ENCODE measurements around the gene CPA4. TPM values are rescaled to one million over a fixed set of nuclear protein-coding genes. Genes with fewer than 3 reads are reported as not detected.

CPA4 gene
- total RNA-seq, 2 donors from 2014 or later: not detected

DNA sequence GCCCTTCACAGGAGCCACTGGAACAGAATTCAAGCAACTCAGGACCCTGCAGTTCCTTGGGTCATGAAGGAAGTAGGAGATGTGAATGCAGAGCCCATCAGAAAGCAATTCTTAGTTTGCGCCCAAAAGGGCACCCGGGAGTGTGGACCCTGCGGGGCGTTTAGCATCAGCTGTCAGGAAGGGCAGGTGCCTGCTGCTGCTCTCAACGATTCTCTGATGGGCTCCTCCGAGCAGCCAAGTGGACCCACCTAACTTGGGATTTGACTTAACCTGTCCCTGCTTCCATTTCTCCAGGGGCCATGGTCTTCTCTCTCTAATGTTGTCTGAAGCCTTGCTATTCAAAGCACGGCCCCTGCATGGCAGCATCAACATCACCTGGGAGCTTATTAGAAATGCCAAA lies 68.7 kb downstream of the CPA4 start:
- Histone ChIP-seq H3K4me3 (no peak overlapping the region), H3K9me3 (no peaks in the 10 kb centered on the region), H3K27ac (no peak overlapping the region), H3K27me3 (replicated peaks; ENCODE audit: insufficient read depth) (no peaks in the 10 kb centered on the region), H3K4me1 (ENCODE audit: control insufficient read depth in 1 of 2, low read depth in 2 of 2) (peaks cover 11 to 36% of the 10 kb centered on the region in 2 donors), H3K36me3 (no peaks in the 10 kb centered on the region)
- ATAC-seq (ENCODE audit: insufficient number of reproducible peaks, low FRiP score, low read depth): no peak
- no peak for DNase-seq (ENCODE audit: low spot score)
- TF ChIP-seq CTCF (IDR thresholded peaks at IDR 0.05): no peak

GRCh38 chr7:130362251-130362816 lies 69.4 kb downstream of the CPA4 start:
- Histone ChIP-seq H3K9me3 (no peaks in the 10 kb centered on the region), H3K4me3 (no peak overlapping the region), H3K36me3 (no peaks in the 10 kb centered on the region), H3K4me1 (ENCODE audit: control insufficient read depth in 1 of 2, low read depth in 2 of 2) (peaks cover 4 to 29% of the 10 kb centered on the region in 2 donors), H3K27ac (no peak overlapping the region), H3K27me3 (replicated peaks; ENCODE audit: insufficient read depth) (no peaks in the 10 kb centered on the region)
- DNase-seq (ENCODE audit: low spot score): no peak
- no peak for TF ChIP-seq CTCF (IDR thresholded peaks at IDR 0.05)
- no peak for ATAC-seq (ENCODE audit: insufficient number of reproducible peaks, low FRiP score, low read depth)

DNA sequence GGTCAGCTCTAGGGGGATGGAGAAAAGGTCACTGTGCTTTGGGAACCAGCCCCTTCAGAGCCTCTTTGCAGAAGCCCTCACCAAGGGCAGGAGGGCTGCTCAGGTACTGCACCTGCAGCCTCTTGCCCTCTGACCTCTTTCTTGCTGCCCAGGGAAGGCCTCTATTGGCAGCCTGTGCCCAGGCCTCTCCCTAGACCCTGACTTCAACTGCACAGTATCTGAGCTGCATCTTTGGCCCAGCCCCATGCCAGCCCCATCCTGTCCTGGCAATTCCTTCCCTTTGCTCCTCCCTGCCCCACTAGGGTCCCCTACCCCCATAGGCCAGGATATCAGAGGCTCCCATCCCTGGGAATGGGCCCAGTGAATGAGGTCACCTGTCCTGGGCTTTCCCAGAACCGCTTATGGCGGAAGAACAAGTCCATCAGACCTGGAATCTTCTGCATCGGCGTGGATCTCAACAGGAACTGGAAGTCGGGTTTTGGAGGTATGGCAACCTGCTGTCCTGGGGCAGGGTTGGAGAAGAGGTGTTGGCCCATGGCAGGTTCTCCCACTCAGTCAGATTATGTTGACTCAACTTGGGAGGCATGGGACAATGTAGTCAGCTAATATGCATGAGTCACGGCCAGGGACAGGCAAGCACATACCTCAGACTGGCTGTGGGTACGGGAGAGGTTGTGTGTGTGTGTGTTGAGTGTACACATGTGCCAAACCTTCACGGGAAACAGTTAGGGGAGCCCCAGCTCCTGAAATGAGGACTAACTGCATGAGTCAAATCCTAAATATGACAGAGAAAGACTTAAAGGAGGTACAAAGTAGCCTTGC lies 70.3 kb downstream of the CPA4 start:
- peak overlapping the region; percentile 30 to 70 for H3K27ac ChIP-seq
- TF ChIP-seq CTCF (IDR thresholded peaks at IDR 0.05): no peak
- DNase-seq (ENCODE audit: low spot score): peak; percentile 51
- no peaks in the 10 kb centered on the region for H3K9me3 ChIP-seq
- peaks cover 3 to 23% of the 10 kb centered on the region in 2 donors for H3K4me1 ChIP-seq (ENCODE audit: control insufficient read depth in 1 of 2, low read depth in 2 of 2)
- H3K4me3 ChIP-seq: no peak overlapping the region
- ATAC-seq (ENCODE audit: insufficient number of reproducible peaks, low FRiP score, low read depth): peak; percentile 85
- H3K27me3 ChIP-seq (replicated peaks; ENCODE audit: insufficient read depth): no peaks in the 10 kb centered on the region
- no peaks in the 10 kb centered on the region for H3K36me3 ChIP-seq

DNA sequence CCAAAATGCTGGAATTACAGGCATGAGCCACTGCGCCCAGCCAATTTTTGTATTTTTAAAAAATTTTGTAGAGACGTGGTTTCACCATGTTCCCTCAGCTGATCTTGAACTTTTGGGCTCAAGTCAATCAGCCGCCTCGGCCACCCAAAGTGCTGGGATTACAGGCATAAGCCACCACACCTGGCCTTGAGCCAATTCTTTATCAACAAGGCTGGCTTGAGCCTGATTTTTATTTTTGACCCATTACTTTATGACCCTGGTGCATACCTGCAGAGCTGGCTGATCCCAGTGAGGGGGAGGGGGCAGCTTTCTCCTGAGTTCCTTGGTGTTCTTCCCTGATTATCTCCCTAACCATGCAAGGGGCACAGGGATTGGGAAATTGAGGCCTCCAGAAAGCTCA lies 71.5 kb downstream of the CPA4 start:
- DNase-seq (ENCODE audit: low spot score): no peak
- no peaks in the 10 kb centered on the region for H3K9me3 ChIP-seq
- peaks cover 9 to 34% of the 10 kb centered on the region in 2 donors for H3K4me1 ChIP-seq (ENCODE audit: control insufficient read depth in 1 of 2, low read depth in 2 of 2)
- H3K27ac ChIP-seq: peak overlapping the region in 1 of 2 donors; percentile 70
- no peak overlapping the region for H3K4me3 ChIP-seq
- no peak for ATAC-seq (ENCODE audit: insufficient number of reproducible peaks, low FRiP score, low read depth)
- no peaks in the 10 kb centered on the region for H3K36me3 ChIP-seq
- H3K27me3 ChIP-seq (replicated peaks; ENCODE audit: insufficient read depth): no peaks in the 10 kb centered on the region
- no peak for TF ChIP-seq CTCF (IDR thresholded peaks at IDR 0.05)

- H3K36me3 ChIP-seq: no peaks in the 10 kb centered on the region
- DNase-seq (ENCODE audit: low spot score) (no peak), ATAC-seq (ENCODE audit: insufficient number of reproducible peaks, low FRiP score, low read depth) (no peak)
- H3K9me3 ChIP-seq: no peaks in the 10 kb centered on the region
- H3K4me1 ChIP-seq (ENCODE audit: control insufficient read depth in 1 of 2, low read depth in 2 of 2): peaks cover 10 to 40% of the 10 kb centered on the region in 2 donors
- TF ChIP-seq CTCF (IDR thresholded peaks at IDR 0.05): no peak
- no peaks in the 10 kb centered on the region for H3K27me3 ChIP-seq (replicated peaks; ENCODE audit: insufficient read depth)
- H3K27ac ChIP-seq: no peak overlapping the region
- H3K4me3 ChIP-seq: no peak overlapping the region
Measured at GRCh38 chr7:130365088-130365487, 72.1 kb downstream of the CPA4 start.
